GM19468 (cell line): ENCODE measurements around the gene IMP3.
A peak's percentile ranks its signal among the peaks of the same experiment; 100 is the strongest.

Source experiments
- ATAC-seq: cut with Tn5 transposase; IDR thresholded peaks from one replicate; pipeline ENCODE4 v1.9.1; 2021; ENCODE audit warnings: mild to moderate bottlenecking, moderate library complexity, moderate number of reproducible peaks; ENCODE audit not compliant: unreplicated experiment; ENCODE audit errors: extremely low read depth

The IMP3 gene

DNA sequence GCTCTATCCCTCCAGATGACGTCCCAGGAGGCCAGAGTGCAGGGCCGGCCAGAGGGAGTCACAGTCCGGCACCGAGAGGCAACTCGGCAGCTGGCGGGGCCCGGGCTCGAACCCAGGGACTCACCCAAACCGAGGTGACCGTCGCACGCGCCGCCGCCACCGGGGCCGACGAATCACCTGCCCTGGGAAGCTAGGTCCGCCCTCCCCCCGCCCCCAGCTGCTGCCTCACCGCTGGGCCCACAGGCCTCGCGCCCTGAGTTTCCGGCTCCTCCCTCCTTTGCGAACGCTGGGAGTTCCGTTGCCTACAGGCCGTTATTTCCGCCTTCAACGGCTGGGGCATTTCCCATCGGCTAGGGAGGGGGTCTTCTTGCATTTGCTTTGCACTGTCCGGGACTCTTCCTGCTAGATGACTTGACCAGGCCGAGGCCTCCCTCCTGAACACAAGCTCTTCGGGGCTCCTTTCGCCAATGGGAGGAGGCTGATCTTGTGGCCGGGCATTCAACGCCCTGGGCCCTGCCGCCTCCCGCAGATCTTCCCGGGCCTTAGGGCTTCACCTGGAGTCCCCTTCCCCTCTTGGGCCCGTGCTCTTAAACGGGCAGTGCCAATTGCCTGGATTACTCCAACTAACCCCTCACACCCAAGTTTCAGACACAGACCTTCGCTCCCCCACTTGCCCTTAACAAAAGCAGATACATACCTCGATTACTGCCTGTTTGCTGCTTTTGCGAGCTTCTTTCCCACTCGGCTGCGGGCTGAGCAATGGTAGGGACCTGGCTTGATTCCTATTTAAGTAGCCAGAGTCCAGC, 14.3 kb downstream of the IMP3 start, which contains the start of gene SNUPN:
Gene SNUPN (minus strand): TSS at position 184 of the 806 bp plus-strand sequence. CDS start 4,674 bp downstream, outside the sequence.
- peak; percentile 28 for ATAC-seq

DNA sequence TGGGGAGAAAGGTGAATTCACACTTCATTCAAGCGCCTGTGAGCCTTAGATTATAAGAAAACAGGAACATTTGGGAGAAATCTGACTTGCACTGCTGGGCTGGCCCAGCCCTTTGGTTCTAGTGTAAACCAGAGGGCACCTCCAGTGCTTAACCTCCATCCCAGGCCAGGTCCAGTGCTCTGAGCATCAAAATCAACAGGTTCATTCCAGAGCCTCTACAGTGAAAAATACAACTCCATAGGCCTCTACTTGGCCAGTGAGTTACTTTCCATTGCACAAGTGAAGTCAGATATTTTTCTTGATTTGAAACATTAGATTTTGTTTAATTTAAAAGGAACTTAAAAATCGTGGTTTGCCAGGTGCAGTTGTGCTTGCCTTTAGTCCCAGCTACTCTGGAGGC, 17.5 kb downstream of the IMP3 start:
- ATAC-seq = no peak

DNA sequence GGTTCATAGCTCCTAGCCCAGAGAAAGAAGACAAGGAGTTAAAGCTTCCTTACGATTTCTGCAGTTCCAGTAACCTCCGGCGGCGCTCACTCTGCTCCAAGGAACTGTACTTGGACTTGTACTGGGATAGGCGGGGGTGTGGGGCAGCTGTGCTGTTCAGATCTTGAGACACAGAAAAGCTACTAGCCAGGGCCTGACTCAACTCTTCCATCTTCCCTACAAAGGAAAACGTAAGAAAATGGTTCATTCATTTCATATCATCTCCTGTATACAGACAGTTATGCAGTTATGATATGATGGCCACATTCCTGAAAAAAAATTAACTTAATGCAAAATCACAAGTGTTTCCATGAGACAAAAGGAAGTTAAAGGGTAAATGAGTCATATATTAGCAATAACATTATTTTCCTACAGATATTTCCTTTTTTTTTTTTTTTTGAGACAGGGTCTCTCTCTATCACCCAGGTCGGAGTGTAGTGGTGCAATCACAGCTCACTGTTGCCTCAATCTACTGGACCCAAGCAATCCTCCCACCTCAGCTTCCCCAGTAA, 19.1 kb downstream of the IMP3 start:
- no peak for ATAC-seq

DNA sequence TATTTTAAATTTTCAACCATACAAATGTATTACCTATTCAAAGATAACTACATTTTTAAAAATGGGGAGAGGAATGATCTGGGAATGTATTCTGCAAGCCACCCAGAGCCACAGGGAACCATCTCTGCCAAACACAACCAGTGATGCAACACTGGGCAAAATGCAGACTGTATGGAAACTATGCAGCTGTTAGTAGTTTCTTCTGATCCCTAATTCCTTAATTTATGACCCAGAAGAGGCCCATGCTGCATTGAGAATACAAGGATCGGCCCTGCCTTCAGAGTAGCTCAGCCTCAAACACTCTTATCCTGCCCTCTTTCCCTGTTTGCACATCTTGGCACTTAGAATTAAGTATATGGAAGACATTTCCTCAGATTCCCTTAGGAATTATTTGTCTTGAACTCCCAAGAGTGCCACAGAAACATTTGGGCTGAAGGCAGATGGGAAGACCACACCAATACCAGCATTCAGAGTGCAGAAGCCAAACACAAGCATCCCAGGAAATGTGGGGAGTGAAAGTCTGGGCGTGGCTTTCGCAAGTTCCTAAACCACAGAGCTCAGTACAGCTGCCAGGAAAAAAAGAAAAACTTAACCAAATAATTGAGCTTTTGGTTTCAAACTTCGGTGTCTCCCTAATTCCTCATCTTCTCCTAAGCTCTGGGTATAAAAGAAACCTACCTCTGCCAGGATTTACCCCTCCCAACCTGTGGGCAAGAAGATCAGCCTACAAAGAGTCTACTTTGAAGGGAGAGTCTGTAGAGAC, 19.8 kb downstream of the IMP3 start:
- no peak for ATAC-seq

DNA sequence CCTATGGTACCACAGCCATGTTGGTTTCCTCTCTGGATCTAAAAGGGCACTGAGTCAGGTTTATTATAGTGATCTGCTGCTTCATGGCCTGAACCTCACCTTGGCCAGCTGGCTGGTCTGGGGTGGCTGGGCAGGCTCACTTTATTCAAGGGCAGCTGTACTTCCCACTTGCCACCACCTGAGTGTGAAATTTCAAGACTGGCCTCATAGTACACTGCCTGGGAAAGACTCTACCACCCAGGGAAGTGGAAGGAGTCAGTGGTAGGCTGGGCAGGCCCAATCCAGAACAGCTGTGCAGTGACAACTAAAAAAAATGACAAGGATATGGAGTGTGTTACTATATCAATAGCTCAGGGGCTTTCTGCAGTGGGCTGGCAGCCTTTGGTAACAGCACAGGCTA, 23.3 kb downstream of the IMP3 start:
- no peak for ATAC-seq

DNA sequence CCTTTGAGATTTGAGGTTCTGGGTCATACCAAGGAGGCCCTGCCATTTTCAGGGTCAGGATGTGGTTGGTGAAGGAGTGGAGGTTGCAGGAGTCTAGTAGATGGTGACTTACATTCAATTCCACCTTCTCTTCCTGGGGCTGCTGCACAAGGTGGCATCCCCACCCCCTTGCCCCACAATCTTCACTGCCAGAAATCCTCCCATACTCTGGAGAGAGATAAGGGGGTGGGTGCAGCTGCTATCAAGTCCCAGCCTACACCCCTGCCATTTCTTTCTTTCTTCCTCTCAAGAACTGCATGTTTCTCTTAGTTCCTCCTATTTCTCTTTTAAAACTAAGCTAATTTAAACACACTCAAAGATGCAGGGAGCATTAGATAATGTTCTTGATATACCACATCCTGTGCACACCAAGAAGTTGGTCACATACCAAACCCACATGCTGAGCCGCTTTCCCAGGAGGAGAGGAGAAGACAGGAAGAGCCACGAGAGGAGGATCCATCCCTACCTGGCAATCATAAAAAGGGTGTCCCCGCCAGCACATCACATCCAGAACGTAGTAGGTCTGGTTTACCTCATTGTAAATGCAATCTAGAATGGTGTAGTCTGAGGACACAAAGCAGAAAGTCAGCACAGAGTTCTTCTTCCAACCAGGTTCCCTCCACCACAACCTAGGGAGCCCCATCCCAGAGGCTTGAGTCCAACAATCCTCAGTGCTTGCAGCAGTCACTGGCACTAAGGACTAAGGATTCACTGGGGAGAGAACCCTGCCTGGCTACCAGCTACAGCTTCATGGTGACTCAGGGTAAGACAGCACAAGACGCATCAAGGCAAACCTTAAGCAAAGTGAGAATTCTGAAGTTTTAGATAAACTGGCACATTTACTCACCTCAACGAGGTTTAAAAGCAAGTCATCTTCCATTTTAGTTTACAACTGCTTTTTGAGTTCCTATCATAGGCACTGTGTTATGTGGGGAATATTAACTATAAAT, 33.0 kb downstream of the IMP3 start:
- no peak for ATAC-seq

DNA sequence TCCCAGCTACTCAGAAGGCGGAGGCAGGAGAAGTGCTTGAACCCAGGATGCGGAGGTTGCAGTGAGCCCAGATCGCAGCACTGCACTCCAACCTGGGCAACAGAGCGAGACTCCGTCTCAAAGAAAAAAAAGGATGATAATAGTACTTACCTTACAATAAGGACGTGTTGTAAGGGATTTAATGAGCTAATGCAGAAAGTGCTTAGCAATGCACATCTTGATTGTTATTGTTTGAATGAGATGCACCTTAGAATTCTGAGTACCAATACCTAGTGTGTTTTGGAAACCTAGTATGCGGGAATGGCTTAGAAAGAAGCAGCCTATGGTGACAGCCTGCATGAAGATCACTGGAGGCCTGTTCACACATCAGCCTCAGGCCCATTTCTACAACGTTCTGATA, 34.0 kb downstream of the IMP3 start:
- no peak for ATAC-seq

DNA sequence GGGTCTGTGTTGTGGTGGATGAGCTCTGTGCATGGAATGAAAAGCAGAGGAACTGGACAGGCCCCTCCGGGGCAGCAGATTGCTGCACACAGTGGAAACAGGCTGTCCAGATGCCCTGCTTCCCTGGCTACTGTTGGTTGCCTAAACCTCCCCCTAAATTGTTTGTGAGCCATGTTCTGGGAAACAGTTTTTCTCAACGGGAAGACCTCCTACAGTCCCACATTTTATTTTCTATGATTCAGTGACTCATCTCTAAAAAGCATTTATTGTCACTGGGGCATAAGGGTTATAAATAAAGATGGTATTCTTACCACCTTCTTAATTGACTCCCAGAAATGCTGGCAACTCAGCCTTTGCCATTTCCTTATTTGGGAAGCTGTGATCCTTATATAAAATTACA, 40.6 kb downstream of the IMP3 start:
- no peak for ATAC-seq

DNA sequence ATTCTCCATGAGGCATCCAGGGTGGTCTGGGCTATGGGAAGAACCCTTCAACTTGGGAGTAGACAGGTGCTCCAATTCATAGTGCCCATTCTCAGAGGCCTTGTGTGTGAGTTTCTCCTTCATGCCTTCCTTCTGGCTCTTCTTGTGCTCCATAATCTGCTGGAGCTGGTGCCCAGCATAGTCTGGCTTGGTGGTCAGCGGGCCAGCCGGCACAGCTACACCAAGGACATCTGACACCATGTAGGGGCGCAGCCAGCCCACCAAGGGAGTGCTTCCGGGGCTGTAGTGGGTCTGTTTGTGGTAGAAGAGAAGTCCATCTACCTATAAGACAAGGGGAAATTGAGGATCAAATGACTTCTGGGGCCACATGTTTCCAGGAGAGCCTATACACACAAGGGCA, 41.7 kb downstream of the IMP3 start:
- ATAC-seq = no peak

DNA sequence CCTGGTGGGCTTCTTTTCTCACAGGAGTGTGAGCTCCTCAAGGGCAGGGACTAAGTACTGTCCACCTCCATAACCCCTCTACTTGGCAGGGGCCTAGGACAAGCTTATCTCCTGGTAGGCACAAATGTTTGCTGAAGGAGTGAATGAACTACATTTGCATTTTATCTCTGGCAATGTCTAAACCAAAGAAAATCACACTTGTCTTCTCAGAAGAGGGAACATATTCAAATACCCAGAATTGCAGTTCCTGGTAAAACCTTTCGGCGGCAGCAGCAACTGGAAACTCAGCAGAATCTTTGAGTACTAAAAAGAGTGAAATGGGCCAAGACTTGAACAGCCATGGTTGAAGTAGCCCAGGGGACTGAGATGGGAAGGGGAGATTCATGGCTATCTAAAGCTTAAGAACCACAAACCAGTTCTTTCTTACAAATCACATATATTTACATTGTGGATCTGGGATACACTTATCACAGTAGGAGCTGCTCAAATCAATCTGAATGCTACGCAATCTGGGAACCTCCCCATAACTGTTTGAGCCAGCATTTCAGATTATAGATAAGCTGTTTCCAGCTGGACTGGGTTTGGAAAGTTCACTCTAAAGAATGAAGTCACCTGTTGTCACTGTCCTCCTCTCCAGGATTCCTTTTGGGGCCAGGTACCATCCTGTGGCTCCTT, 42.2 kb downstream of the IMP3 start:
- ATAC-seq = no peak

DNA sequence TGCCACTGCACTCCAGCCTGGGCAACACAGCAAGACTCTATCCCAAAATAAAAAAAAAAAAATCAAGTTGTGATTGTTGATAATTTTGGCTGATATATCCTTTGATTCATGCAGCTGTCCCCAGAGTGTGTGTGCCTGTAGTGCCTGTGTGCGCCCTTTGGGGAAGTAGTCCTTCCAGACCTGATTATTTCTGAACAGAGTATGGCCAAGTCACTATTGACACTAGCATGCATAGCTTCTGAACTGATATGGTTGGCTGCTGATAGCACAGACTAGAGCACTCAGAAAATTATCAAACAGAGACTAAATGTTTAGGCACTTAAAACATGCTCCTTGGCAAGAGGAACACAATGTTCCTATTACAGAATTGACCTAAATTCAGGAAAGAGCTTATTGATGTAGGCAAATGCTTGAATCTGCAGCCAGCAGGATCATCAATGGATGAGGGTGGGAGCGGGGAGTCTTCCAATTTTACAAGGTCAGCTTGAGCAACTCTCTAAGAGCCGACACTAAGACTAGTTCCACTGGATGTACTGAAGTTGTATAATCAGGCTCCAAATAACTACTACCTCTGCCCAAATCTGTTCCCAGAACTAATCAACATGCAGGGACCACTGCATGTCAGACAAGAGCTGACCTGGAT, 43.2 kb downstream of the IMP3 start:
- no peak for ATAC-seq

DNA sequence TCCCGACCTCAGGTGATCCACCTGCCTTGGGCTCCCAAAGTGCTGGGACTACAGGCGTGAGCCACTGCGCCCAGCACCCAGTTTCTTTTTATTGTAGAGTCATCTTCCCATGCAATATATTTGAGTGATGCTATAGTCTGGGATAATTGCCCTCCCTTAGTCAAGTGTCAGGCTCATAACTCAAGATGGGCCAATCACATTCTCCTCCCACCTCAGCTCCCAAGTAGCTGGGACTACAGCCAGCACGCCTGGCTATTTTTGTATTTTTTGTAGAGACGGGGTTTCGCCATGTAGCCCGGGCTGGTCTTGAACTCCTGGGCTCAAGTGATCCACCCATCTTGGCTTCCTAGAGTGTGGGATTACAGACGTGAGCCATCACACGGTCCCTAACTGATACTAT, 45.7 kb downstream of the IMP3 start:
- no peak for ATAC-seq

DNA sequence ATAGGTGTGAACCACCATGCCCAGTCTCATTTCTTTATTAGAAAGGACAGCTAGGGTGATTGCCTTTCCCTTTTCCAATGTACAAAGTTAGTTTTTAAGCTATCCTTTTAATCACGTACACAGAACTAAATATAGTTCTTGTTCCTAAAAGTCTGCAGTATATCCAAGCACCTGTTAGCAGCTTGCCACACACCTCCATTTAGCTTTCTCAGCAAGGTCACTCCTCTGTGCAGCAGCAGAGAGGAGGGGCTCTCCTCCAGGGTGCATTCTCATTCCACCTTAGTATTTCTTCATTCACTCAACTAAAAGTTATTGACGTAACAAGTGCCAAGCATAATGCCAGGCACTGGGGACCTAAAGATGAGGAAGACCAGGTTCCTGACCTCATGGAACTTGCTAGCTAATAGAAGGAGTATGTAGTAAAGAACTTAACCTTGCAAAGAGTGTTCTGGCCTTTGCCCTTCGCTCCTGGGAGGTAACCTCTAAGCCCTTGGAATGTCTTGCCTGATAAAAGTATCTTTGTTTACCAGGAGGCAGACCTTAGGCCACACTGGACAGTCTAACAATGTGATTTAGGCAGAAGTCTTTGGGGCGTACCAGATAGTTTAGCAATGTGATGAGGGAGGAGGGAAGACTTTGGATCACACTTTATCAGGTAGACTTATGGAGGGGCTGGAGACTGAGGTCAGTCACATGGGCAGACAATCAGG, 48.2 kb downstream of the IMP3 start:
- ATAC-seq = no peak

DNA sequence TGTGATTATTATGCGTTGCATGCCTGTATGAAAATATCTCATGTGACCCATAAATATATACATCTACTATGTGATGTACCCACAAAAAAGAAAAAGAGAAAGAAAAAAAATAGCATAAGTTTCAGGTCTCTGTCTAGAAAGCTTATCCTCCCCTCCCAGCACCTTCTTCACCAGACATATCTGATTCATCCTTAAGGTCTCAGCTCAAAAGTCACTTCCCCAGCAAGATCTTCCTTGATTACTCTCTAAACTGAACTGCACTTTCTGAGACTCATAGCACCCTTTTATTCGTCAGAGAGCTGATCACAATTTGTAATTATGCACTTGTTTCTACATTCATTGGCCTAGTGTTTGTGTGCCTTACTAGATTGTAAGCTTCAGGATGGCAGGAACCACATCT, 49.8 kb downstream of the IMP3 start:
- ATAC-seq = no peak
